GM19025 (cell line): ENCODE results near the gene MRPL16.

Source experiments
- ATAC-seq: cut with Tn5 transposase; IDR thresholded peaks from one replicate; pipeline ENCODE4 v1.9.1; 2021; ENCODE audit warnings: mild to moderate bottlenecking, low read depth, moderate library complexity; ENCODE audit not compliant: unreplicated experiment

MRPL16 gene

DNA sequence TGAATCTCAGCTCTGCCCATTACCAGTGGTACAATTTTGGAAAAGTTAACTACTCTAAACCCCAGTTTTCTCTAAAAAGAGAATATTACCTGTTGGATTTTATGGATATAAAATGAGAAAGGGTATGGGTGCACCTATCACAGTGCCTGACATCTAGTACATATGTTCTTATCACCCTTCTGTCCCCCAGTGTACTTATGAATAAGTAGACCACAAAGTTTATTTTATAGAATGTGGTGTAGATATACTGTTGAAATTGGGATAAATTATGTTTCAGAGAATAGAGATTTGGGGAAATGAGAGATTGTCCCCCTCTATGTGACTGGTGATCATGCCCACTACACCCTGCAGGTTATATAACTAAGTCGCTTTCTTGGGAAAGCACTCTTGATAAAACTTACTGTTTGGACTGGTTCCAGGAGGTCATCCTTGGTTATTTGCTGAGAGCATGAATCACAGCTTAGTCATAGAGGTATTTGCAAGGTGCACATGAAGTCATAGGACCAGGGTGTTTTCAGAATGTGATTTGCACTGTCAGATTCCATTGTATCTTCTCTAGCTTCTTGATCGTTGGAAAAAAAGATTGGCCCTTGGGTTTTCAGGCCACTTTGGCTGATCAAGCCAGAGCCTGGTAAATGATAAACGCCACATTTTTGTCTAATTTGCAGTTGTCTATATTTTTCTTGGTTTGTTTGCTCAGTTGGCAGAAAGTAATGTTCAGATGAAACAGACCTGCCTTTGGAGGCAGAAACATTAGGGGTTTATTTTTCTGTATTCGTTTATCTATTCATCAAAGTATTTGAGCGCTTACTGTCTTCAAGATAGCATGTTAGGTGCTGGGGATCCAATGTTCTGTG is 34.1 kb downstream of the MRPL16 start:
- ATAC-seq, result no peak

DNA sequence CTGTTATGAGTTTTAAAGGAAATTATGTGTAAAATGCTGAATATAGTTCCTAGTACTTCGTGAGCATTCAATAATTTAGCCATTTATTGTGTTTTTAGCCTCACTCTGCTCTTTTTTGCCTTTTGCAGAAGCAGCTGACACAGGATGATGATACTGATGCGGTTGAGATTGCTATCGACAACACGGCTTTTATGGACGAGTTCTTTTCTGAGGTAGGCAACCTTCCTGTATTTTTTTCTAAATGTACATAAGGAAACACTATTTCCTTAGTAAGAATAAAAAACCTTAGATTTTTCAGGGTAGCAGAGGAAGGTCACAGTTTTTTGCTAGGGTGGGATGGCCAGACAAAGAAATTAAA is 37.5 kb downstream of the MRPL16 start:
- ATAC-seq, result no peak

DNA sequence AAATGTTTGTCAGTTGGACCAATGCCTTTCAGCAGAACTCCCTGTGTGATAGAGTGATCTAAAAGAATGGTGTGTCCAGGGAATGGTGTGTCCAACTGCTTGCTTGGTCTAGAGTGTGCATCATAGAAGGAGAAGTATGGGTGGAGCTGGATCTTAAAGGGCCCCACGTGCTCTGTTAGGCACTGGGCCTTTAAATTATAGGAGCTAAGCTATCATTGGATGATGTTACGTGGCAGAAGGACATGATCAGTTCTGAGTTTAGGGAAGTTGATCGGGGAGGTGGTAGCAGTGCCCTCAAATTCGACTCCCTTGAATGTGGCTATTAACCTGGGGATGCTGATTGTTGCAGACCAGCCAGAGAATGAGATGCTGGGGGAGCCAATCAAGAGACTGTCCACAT is 39.0 kb downstream of the MRPL16 start:
- no peak for ATAC-seq

DNA sequence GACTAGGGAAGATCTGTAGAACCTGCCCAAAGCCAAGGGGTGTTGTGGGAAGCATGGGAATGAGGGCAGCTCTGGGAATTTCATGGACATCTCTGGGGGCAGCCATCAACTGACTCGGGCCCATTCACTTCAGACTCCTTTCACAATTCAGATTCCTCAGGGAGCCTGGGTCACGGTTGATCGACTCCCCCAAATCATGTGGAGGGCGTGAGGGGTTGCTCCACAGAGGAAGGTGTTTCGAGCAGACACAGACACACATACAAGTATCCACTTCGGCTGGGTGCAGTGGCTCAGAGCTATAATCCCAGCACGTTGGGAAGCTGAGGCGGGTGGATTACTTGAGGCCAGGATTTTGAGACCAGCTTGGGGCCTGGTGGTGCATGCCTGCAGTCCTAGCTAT is 39.7 kb downstream of the MRPL16 start:
- ATAC-seq, result no peak

DNA sequence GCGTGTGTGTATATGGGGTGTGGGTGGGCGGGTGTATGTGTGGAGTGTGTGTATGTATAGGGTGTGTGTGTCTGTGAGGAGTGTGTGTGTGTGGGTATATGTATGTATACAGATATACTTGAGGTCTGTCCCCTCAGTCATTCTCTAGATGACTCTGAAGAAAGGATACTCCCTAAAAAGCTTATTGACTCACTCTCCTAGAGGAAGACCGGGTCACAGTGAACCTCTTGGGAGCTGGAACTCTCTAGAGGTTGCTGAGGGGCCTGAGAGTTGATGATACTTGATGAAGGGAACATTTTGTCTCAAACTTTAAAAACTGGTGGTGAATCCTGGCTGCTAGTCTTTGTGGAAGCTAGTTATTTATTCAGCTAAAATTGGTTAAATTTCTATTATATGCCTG is 40.3 kb downstream of the MRPL16 start:
- ATAC-seq, result no peak

DNA sequence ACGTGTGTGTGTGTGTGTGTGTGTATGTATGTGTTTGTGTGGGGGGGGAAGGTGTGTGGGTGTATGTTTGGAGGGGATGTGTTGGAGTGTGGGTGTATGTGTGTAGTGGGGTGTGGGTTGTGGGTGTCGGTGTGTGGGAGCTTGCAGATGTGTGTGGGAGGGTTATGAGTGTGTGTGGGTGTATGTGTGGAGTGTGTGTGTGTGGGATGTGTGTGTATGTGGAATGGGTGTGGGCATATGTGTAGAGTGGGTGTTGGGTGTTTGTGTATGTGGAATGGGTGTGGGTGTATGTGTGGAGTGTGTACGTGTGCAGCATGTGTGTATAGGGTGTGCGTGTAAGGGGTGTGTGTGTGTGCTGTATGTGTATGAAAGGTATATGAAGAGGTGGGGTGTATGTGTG is 40.8 kb downstream of the MRPL16 start:
- no peak for ATAC-seq

DNA sequence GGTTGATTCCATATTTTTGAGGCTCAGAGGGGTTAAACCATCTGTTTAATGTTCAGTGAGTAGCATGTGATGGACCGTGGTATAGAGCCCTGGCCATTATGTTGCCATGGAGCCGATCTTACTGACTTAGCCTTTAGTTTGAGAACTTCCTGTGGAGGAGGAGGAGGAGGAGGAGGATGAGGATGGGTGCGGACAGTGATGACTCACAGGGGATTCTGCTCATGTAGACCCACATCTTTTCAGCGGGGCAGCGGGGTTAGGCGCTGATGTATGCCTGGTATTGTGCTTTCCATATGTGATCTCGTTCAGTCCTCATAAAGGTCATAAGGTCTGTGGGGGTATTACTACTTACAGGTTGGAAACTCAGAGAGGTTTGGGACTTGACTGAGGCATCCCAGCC is 41.5 kb downstream of the MRPL16 start:
- no peak for ATAC-seq

DNA sequence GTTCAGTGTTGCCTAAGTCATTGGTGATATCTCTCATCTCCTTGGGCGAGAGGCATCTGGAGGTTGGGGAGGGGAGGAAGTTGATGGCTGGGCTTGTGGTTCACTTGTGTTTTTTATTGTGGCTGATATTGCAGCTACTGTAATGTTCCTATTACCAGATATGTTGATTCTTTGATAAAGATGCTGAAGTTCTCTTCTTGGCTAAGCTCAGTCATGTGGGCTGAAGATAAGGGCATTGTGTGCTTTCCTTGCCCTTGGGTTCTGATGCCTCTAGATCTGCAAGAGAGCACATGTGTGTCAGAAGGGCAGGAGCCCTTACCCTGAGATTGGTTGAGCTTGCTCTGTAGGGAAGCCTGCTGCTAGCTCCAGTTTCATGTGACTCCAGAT is 43.4 kb downstream of the MRPL16 start:
- no peak for ATAC-seq

DNA sequence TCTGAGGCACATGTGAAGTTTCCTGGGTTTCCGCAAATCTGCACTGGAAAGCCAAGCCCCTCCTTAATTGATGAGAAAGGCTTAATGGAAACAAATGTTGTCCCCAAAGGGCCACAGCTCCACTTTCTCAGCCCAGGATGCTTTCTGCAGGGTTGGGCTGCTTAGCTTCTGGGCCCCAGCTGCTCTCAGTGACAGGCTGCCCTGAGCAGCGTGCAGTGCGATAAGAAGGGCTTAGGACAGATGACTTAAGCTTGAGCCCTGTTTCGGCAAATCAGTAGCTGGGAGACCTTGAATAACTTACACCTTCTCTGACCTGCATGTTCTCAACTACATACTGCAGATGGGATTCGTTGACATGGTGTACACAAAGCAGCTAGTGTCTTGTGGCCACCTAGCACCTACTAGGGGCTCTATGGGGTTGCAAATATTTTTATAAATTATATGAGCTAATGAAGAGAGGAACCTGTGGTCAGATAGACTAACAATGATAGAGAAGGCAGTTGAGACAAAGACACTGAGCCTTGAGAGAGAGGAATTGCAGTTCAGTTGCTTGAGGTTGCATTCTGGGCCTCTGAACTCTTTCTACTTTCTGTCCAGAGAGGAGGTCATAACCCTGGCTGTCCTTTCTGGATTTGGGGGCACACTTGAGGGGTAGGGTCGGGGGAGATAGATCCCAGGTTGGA is 43.9 kb downstream of the MRPL16 start:
- no peak for ATAC-seq

DNA sequence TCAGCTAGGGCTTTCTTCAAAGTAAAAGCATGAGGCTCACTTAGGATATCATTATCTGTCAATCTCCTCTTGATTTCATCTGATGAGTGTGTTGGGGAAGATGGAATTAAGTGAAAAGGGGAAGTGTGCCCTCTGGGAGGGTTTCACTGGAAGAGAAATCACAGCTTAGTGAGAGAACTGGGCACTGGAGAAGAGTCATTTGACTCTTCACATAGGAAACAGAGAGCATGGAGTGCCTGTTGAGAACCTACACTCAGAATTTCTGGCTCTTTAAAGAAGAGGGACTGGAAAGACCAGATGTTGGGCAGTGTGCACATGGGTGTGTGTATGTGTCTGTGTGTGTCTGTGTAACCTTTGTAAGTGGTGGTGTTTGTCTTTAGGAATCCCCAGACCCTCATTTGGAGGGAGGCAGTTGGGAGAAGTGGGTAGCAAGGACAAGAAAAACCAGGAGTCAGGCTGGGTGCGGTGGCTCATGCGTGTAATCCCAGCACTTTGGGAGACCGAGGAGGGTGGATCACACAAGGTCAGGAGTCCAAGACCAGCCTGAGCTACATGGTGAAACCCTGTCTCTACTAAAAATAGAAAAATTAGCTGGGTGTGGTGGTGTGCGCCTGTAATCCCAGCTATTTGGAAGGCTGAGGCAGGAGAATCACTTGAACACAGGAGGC is 45.4 kb downstream of the MRPL16 start:
- ATAC-seq, result no peak

DNA sequence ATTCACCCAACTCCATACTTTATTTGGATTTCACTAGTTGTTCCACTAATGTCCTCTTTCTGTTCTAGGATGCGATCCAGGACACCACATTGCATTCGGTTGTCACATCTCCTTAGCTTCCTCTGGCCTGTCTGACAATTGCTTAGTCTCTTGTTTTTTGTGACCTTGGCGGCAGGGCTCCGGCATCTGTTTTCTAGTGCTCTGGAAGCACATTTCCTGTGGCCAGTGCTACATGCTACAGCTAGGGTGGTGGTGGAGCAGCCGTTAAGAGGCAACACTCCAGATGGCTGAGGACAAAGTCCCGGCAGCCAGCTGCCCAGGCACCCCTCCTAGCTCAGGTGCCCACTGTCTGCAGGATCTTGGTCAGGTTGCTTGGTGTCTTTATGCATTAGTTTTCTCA is 48.6 kb downstream of the MRPL16 start:
- ATAC-seq, result no peak

DNA sequence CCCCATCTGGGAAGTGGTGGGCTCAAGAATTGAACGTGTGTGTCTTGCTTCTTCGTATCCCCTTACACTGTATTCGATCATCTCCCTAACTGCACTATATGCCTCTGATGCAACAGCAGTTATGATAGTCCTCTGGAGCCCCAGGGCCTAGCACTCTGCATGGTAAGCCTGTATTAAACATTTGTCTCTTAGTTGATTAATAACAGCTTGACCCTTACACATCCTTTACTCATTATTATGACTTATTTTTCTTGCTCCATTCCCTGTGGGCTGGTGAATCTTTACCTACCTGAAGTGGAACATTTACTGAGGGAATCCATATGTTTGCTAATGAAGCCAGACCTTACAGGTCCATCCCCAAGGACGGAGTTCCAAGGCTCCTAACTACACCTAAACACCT is 49.8 kb downstream of the MRPL16 start:
- ATAC-seq, result no peak

DNA sequence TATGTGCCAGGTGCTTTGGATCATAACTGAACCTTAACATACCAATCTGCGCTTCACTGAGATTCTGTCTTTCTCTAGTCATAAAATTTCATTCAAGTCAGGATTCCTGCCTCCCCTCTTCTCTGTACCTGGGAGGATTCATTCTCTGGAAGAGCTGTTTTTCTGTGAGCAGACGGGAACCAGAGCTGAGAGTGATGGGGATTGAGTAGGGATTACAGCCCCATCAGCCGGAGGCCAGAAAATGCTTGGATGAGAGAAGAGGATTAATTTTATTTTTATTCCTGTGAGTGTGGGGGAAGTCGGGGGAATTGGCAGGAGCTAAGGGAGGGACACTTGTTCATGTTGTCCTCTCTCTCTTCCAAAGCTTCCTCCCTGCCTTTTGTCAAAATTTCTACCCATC is 50.7 kb downstream of the MRPL16 start:
- no peak for ATAC-seq

DNA sequence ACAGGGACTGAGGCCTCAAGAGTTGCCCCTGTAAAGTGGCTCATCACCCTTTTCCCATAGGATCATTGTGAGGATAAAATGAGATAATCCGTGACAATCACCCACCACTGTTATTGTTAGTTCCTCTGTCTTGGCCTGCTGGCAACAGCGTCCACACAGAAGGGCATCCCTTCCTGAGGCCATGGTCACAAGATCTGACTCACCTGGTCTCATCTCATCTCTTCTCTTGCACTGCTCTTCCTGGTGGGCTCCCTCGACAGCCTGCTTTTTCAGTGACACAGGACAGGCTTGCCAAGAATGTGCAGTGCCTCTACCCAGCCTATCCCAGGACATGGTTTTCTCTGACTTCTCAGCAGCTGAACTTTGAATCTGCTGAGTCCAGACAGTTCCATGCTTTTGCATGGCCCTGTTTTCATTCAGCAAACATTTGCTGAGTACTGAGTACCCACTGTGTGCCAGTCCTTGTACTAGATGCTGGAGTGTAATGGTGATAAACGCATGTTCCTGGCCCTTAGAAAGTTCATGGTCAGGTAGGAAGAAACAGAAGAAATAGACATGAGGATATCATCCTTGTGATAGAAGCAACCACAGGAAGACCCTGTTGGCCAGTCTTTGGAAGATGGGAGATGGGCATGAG is 52.1 kb downstream of the MRPL16 start:
- no peak for ATAC-seq

DNA sequence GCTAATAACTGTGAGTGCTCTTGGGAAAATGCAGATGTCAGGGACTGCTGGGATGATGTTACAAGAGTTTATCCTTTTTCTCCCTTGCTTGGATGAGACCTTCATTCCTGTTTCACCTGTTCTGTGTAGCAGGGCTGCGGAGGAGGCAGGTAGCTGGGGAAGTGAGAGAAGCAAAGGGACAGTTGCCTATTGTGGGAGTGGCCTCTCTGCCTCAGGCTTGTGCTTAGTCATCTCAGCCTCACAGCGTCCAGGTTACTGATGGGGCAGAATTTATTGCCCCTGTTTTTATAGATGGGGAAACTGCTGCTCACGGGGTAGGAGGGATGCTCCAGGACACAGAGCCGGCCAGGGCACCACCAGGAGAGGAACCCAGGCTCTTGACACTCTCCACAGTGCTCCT is 53.7 kb downstream of the MRPL16 start:
- ATAC-seq, result no peak

DNA sequence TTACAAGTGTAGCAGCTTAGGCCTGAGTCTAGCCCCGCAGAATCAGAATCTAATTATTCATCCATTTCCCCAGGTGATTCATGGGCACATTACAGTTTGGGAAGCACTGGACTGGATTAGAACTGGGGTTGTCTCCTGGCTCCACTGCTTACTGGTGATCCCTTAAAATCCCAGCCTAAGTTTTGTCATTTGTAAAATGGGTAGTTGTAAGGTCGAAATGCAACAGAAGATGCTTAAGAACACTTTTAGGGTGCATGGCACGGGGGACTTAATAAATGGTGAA is 54.1 kb downstream of the MRPL16 start:
- no peak for ATAC-seq
